ENCODE results near the gene MAP3K13. TPM values are rescaled to one million over a fixed set of nuclear protein-coding genes. Genes with fewer than 3 reads are reported as not detected.
A peak's percentile ranks its signal among the peaks of the same experiment; 100 is the strongest.

MAP3K13 gene
- total and polyA plus RNA-seq, 2 of the 13 experiments (the other 11 are each of a cell fraction or from before 2014, with no cell fraction given) = 24.2 to 26.5 TPM

DNA sequence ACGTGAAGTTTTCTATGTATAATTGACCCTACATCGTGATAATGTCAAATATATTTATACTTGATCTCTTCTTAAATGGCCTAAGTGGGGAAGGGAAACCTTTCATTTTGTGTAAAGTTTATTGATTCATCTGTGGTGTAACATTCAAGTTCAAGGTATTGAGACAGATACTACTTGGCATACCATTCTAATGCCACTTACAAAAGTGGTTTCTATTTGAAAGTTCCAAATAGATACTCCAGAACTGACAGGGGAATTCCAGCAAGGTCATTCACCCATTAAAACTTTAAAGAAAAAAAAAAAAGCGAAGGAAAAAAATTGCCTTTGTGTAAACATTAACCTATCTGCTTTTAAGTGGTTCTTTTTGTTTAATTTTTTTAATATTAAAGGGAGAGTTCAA is 45.3 kb upstream of the MAP3K13 start (continued):
- TF ChIP-seq ZNF414 (CRISPR knock-in tag; IDR thresholded peaks at IDR 0.05) (no peak), ZNF703 (CRISPR knock-in tag; IDR thresholded peaks at IDR 0.05; ENCODE audit: borderline replicate concordance) (no peak), MBNL3 (CRISPR knock-in tag; conservative IDR thresholded peaks at IDR 0.05) (no peak), MTF1 (CRISPR knock-in tag; IDR thresholded peaks at IDR 0.05) (no peak), ZNF614 (CRISPR knock-in tag; IDR thresholded peaks at IDR 0.05; ENCODE audit: borderline replicate concordance) (no peak), ZNF329 (CRISPR knock-in tag; IDR thresholded peaks at IDR 0.05; ENCODE audit: low read depth) (no peak), EP300 (IDR thresholded peaks at IDR 0.05; ENCODE audit: low read depth in 2 of 2, low read length in 2 of 2) (peak in 1 of 2 experiments; percentile 43; a peak in 1 of 4 replicates), EP300 (CRISPR knock-in tag; IDR thresholded peaks at IDR 0.05; ENCODE audit: borderline replicate concordance) (no peak), E2F1 (CRISPR knock-in tag; IDR thresholded peaks at IDR 0.05) (no peak), HMG20A (CRISPR knock-in tag; IDR thresholded peaks at IDR 0.05; ENCODE audit: borderline replicate concordance) (peak; percentile 52; the same call in 1 of the 2 replicates), ATRX (CRISPR knock-in tag; IDR thresholded peaks at IDR 0.05; ENCODE audit: borderline replicate concordance) (no peak), BCL6 (CRISPR knock-in tag; IDR thresholded peaks at IDR 0.05) (peak; percentile 79), KLF12 (CRISPR knock-in tag; IDR thresholded peaks at IDR 0.05; ENCODE audit: borderline replicate concordance) (no peak), ZBTB1 (CRISPR knock-in tag; IDR thresholded peaks at IDR 0.05; ENCODE audit: borderline replicate concordance) (no peak), XRCC5 (optimal IDR thresholded peaks at IDR 0.05; ENCODE audit: low read length) (no peak), FOXK1 (CRISPR knock-in tag; IDR thresholded peaks at IDR 0.05; ENCODE audit: borderline replicate concordance, low read depth) (no peak), ZNF780A (CRISPR knock-in tag; IDR thresholded peaks at IDR 0.05) (no peak), FOXC1 (CRISPR knock-in tag; IDR thresholded peaks at IDR 0.05; ENCODE audit: borderline replicate concordance) (no peak), GATAD2A (CRISPR knock-in tag; IDR thresholded peaks at IDR 0.05) (peak; percentile 42; the same call in 1 of the 2 replicates), DR1 (CRISPR knock-in tag; IDR thresholded peaks at IDR 0.05) (no peak), FOXM1 (CRISPR knock-in tag; IDR thresholded peaks at IDR 0.05) (no peak), RERE (CRISPR knock-in tag; IDR thresholded peaks at IDR 0.05; ENCODE audit: low read depth) (no peak), SOX13 (IDR thresholded peaks at IDR 0.05) (no peak), SOX13 (CRISPR knock-in tag; conservative IDR thresholded peaks at IDR 0.05 in 1 of 2, IDR thresholded peaks at IDR 0.05 in 1 of 2) (peak in 1 of 2 experiments; percentile 48; a peak in 1 of 4 replicates)

All from HepG2 (cell line).